Endothelial cell (in vitro differentiated cells): Measurements from ENCODE around the gene SLMAP. TPM values are rescaled to one million over a fixed set of nuclear protein-coding genes. Genes with fewer than 3 reads are reported as not detected.

ENCODE experiments used
- DNase-seq: peaks from one replicate; pipeline ENCODE4 v3.0.0; 2021; ENCODE audit warnings: low spot score
- H3K27ac Mint-ChIP-seq: one replicate; pipeline ENCODE4 v1.8.0; 2021; ENCODE audit warnings: mixed read lengths, inconsistent platforms; ENCODE audit not compliant: unreplicated experiment
- H3K27me3 Mint-ChIP-seq: one replicate; pipeline ENCODE4 v1.8.0; 2021; ENCODE audit warnings: mild to moderate bottlenecking, moderate library complexity, mixed read lengths, inconsistent platforms; ENCODE audit not compliant: unreplicated experiment
- H3K36me3 Mint-ChIP-seq: one replicate; pipeline ENCODE4 v1.8.0; 2021; ENCODE audit warnings: mild to moderate bottlenecking, low read depth, mixed read lengths, inconsistent platforms; ENCODE audit not compliant: unreplicated experiment
- H3K4me1 Mint-ChIP-seq: one replicate; pipeline ENCODE4 v1.8.0; 2021; ENCODE audit warnings: mild to moderate bottlenecking, mixed read lengths, inconsistent platforms; ENCODE audit not compliant: unreplicated experiment
- H3K4me3 Mint-ChIP-seq: one replicate; pipeline ENCODE4 v1.8.0; 2021; ENCODE audit warnings: mild to moderate bottlenecking, mixed read lengths, inconsistent platforms; ENCODE audit not compliant: unreplicated experiment
- H3K9me3 Mint-ChIP-seq: one replicate; pipeline ENCODE4 v1.8.0; 2021; ENCODE audit warnings: mixed read lengths, inconsistent platforms; ENCODE audit not compliant: unreplicated experiment
- total RNA-seq: library from RNA; stranded (reverse); fragmentation: NEBNext Ultra II Directional; extraction: Animal tissue kit (Norgen Biotek cat#: 25700); gene quantifications from one replicate; pipeline ENCODE4 v1.2.1, GENCODE V29; 2021; ENCODE audit not compliant: unreplicated experiment
- TF ChIP-seq, protein P1 (sequence below): fragments of 200-600 bp; sonication (generic); IDR thresholded peaks from one replicate; pipeline ENCODE4 v1.5.0; 2021; ENCODE audit warnings: antibody characterized with exemption; ENCODE audit not compliant: unreplicated experiment

The SLMAP gene
- total RNA-seq, 1 donor from 2014 or later: 45.7 TPM

DNA sequence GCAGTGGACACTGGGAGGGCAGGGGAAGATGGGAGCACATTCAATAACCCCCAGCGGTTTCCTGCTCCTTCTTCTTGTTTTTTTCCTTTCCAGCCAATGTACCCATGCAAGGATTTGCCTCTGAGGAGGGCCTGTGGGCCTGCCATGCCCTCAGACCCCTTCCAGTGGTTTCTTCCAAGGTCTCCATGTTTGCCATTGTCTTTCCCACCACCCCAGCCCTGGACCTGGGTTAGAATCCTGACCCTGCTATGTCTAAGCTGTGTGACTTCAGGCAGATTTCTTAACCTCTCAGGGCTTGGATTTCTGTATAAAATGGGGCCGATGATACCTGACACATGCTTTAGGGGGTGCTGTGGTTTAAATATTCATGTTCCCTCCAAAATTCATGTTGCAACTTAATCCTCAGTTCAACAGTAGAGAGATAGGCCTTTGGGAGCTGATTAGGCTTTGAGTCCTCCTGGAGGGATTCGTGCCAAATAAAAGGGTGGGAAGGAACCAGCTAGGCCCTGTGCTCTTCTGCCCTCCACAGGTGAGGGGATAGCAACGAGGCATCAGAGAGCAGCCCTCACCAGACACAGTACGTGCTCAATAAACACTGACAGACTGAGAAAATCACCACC, 205.8 kb downstream of the SLMAP start:
- H3K27ac Mint-ChIP-seq: no peak overlapping the region
- no peak for DNase-seq
- H3K27me3 Mint-ChIP-seq: peaks cover 3% of the 10 kb centered on the region

DNA sequence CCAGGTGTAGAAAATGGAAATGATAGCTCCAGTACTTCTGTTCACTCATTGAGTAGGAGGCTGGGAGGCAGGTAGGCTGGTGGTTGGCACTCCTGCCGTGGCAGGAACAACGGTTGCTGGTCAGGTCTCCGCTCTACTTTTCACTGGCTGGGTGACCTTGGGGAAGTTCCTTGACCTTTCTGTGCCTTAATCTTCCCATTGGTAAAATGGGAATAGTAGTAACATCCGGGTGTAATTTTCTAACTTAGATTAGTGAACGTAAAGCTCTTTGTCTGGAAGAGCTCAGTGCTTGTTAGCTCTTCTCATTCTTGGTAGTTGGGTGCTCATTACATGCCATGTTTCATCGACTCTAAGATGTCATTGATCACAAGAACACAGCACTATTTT, 206.3 kb downstream of the SLMAP start:
- Mint-ChIP-seq H3K27ac (no peak overlapping the region), H3K4me3 (no peak overlapping the region), H3K9me3 (no peaks in the 10 kb centered on the region), H3K4me1 (peaks cover 9% of the 10 kb centered on the region), H3K27me3 (peaks cover 4% of the 10 kb centered on the region), H3K36me3 (peaks cover 4% of the 10 kb centered on the region)
- no peak for DNase-seq
- TF ChIP-seq, protein P1, sequence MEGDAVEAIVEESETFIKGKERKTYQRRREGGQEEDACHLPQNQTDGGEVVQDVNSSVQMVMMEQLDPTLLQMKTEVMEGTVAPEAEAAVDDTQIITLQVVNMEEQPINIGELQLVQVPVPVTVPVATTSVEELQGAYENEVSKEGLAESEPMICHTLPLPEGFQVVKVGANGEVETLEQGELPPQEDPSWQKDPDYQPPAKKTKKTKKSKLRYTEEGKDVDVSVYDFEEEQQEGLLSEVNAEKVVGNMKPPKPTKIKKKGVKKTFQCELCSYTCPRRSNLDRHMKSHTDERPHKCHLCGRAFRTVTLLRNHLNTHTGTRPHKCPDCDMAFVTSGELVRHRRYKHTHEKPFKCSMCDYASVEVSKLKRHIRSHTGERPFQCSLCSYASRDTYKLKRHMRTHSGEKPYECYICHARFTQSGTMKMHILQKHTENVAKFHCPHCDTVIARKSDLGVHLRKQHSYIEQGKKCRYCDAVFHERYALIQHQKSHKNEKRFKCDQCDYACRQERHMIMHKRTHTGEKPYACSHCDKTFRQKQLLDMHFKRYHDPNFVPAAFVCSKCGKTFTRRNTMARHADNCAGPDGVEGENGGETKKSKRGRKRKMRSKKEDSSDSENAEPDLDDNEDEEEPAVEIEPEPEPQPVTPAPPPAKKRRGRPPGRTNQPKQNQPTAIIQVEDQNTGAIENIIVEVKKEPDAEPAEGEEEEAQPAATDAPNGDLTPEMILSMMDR: no peak

More for the DNA sequence above, 205.8 kb downstream of the SLMAP start:
- Mint-ChIP-seq H3K4me1 (peaks cover 12% of the 10 kb centered on the region), H3K36me3 (peaks cover 4% of the 10 kb centered on the region), H3K4me3 (no peak overlapping the region), H3K9me3 (no peaks in the 10 kb centered on the region)
- TF ChIP-seq, protein P1: peak; percentile 26

DNA sequence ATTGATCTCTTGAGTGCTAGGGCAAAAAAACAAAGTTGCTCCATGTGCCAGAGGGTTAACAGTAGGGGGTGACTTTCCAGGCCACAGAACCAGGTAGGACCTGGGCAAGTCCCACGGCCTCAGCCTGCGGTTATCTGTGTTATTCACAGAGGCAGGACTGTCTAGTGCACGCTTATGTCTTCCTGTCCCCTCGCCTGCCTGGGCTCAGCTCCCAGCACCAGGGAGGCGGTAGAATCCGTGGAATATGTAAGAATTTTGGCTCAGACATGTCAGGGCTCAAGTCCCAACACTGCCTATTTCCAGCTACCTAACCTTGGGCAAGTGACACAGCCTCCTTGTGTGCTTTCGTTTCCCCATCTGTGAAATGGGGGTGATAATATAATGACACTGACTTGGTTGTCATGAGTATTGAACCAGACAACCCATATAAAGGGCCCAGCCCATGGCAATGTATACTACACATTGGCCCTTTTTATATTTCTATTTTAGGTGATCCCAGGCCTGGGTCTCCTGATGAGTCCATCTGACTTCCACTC, 207.8 kb downstream of the SLMAP start:
- Mint-ChIP-seq H3K4me1 (peaks cover 10% of the 10 kb centered on the region), H3K9me3 (no peaks in the 10 kb centered on the region), H3K27ac (no peak overlapping the region), H3K27me3 (peaks cover 5% of the 10 kb centered on the region), H3K4me3 (no peak overlapping the region), H3K36me3 (peaks cover 4% of the 10 kb centered on the region)
- TF ChIP-seq, protein P1: no peak
- DNase-seq: no peak

DNA sequence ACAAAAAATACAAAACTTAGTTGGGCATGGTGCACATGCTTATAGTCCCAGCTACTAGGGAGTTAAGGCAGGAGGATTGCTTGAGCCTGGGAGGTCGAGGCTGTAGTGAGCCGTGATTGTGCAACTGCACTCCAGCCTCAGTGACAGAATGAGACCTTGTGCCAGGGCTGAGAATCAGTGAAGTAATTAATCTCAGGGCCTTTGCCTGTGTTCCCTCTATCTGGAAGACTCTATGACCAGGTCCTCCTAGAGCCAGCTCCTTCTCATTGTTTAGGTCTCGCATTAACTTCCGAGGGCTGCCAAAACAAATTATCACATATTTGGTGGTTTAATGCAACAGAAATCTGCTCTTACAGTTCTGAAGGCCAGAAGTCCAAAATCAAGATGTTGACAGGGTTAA, 210.7 kb downstream of the SLMAP start:
- peaks cover 24% of the 10 kb centered on the region for H3K4me1 Mint-ChIP-seq
- no peak overlapping the region for H3K27ac Mint-ChIP-seq
- H3K9me3 Mint-ChIP-seq: no peaks in the 10 kb centered on the region
- H3K36me3 Mint-ChIP-seq: no peaks in the 10 kb centered on the region
- H3K27me3 Mint-ChIP-seq: peaks cover 3% of the 10 kb centered on the region
- DNase-seq: no peak
- H3K4me3 Mint-ChIP-seq: no peak overlapping the region
- TF ChIP-seq, protein P1: no peak

DNA sequence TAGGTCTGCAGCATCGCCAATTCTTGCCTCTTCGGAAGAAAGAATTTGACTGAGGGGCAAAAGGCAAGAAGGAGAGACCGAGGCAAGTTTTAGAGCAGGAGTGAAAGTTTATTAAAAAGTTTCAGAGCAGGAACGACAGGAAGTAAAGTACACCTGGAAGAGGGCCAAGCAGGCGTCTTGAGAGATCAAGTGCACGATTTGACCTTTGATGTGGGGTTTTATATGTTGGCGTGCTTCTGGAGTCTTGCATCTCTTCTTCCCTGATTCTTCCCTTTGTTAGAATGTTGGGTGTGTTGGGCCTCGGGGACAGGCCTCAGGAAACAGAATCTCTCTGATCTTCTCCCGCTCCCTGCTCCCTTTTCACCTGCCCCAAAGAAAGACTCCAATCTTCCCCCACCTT, 211.5 kb downstream of the SLMAP start:
- peaks cover 7% of the 10 kb centered on the region for H3K27me3 Mint-ChIP-seq
- H3K27ac Mint-ChIP-seq: peak overlapping the region; percentile 20
- H3K4me1 Mint-ChIP-seq: peaks cover 32% of the 10 kb centered on the region

More for the DNA sequence above, 211.5 kb downstream of the SLMAP start:
- no peak overlapping the region for H3K4me3 Mint-ChIP-seq
- H3K9me3 Mint-ChIP-seq: no peaks in the 10 kb centered on the region
- TF ChIP-seq, protein P1: no peak
- no peaks in the 10 kb centered on the region for H3K36me3 Mint-ChIP-seq
- no peak for DNase-seq
